GM23338 (cell line): ENCODE measurements around the gene BNC2.

Source experiments
- CREB1 ChIP-seq: fragments of 250-450 bp; sonication (Bioruptor Pico); IDR thresholded peaks from 2 replicates; pipeline ENCODE4 v1.5.0; 2020; ENCODE audit warnings: low read depth, mild to moderate bottlenecking, moderate library complexity
- CTCF ChIP-seq, 2 experiments: fragments of 200-600 bp in 1 of 2; sonication (generic) in 1 of 2; conservative IDR thresholded peaks; 2 replicates each; pipeline versions ENCODE4 v1.5.1 to v1.6.1; 2016 to 2017; ENCODE audit warnings: antibody characterized with exemption in 2 of 2, low read depth in 2 of 2, mild to moderate bottlenecking in 2 of 2, moderate library complexity in 1 of 2
- ETS1 ChIP-seq: IDR thresholded peaks from 2 replicates; pipeline ENCODE4 v1.6.1; 2016; ENCODE audit warnings: antibody characterized with exemption
- EZH2 ChIP-seq: fragments of 200-600 bp; sonication (generic); IDR thresholded peaks from one replicate; pipeline ENCODE4 v1.8.0; 2017; ENCODE audit warnings: antibody characterized with exemption, mild to moderate bottlenecking, low read depth; ENCODE audit not compliant: unreplicated experiment
- EZH2phosphoT487 ChIP-seq: fragments of 200-600 bp; sonication (generic); IDR thresholded peaks from one replicate; pipeline ENCODE4 v1.8.1; 2018; ENCODE audit warnings: antibody characterized with exemption; ENCODE audit not compliant: unreplicated experiment
- JUNB ChIP-seq: IDR thresholded peaks from one replicate; pipeline ENCODE4 v1.6.1; 2016; ENCODE audit warnings: antibody characterized with exemption; ENCODE audit not compliant: unreplicated experiment
- NANOG ChIP-seq: IDR thresholded peaks from 2 replicates; pipeline ENCODE4 v1.6.1; 2016; ENCODE audit warnings: antibody characterized with exemption, borderline replicate concordance
- POLR2AphosphoS5 ChIP-seq: IDR thresholded peaks from 2 replicates; pipeline ENCODE4 v1.6.1; 2016; ENCODE audit warnings: antibody characterized with exemption, low read depth
- REST ChIP-seq: IDR thresholded peaks from one replicate; pipeline ENCODE4 v1.6.1; 2018; ENCODE audit warnings: antibody characterized with exemption; ENCODE audit not compliant: unreplicated experiment
- STAT1 ChIP-seq: IDR thresholded peaks from one replicate; pipeline ENCODE4 v1.6.1; 2016; ENCODE audit warnings: antibody characterized with exemption; ENCODE audit not compliant: unreplicated experiment
- ZNF114 ChIP-seq: fragments of 250-450 bp; sonication (Bioruptor Pico); IDR thresholded peaks from 2 replicates; pipeline ENCODE4 v1.5.0; 2020; ENCODE audit warnings: mild to moderate bottlenecking, moderate library complexity
- ZNF331 ChIP-seq: fragments of 250-450 bp; sonication (Bioruptor Pico); IDR thresholded peaks from 2 replicates; pipeline ENCODE4 v1.5.0; 2020; ENCODE audit warnings: low read depth, mild to moderate bottlenecking, moderate library complexity

- TF ChIP-seq JUNB (no peak), CTCF (conservative IDR thresholded peaks at IDR 0.05; ENCODE audit: low read depth in 2 of 2) (no peak), POLR2AphosphoS5 (no peak), CREB1 (CRISPR knock-in tag) (no peak), REST (no peak), EZH2 (no peak), ZNF331 (CRISPR knock-in tag) (no peak), EZH2phosphoT487 (no peak), ZNF114 (CRISPR knock-in tag) (no peak), NANOG (no peak), STAT1 (no peak), ETS1 (no peak)
Observed at GRCh38 chr9:16726029-16726428, 144.4 kb downstream of the BNC2 start.
